ENCODE data around the gene ZNF91. TPM values are rescaled to one million over a fixed set of nuclear protein-coding genes. Genes with fewer than 3 reads are reported as not detected.
A peak's percentile ranks its signal among the peaks of the same experiment; 100 is the strongest.
"Not testable (repeated sequence)": the region's sequence is repeated elsewhere in the genome, so short reads cannot be mapped to it uniquely, and the experiment has no call there.

The ZNF91 gene
- total RNA-seq, 1 donor from 2014 or later: 101 TPM

GRCh38 chr19:23377276-23377675, 18.0 kb downstream of the ZNF91 start:
- Histone ChIP-seq H3K4me3 (peak overlapping the region; percentile 2), H3K27ac (replicated peaks) (peak overlapping the region; percentile 84), H3K4me1 (peaks cover 78% of the 10 kb centered on the region), H3K9me3 (replicated peaks) (peaks cover 16% of the 10 kb centered on the region), H3K27me3 (ENCODE audit: low read depth) (no peaks in the 10 kb centered on the region), H3K36me3 (peaks cover 41% of the 10 kb centered on the region)
- DNase-seq: no peak
- TF ChIP-seq, protein P1, sequence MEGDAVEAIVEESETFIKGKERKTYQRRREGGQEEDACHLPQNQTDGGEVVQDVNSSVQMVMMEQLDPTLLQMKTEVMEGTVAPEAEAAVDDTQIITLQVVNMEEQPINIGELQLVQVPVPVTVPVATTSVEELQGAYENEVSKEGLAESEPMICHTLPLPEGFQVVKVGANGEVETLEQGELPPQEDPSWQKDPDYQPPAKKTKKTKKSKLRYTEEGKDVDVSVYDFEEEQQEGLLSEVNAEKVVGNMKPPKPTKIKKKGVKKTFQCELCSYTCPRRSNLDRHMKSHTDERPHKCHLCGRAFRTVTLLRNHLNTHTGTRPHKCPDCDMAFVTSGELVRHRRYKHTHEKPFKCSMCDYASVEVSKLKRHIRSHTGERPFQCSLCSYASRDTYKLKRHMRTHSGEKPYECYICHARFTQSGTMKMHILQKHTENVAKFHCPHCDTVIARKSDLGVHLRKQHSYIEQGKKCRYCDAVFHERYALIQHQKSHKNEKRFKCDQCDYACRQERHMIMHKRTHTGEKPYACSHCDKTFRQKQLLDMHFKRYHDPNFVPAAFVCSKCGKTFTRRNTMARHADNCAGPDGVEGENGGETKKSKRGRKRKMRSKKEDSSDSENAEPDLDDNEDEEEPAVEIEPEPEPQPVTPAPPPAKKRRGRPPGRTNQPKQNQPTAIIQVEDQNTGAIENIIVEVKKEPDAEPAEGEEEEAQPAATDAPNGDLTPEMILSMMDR (IDR thresholded peaks at IDR 0.05; ENCODE audit: borderline replicate concordance): no peak
- intact Hi-C loops (cut with micrococcal nuclease): no loop called here

GRCh38 chr19:23366437-23366836, 28.8 kb downstream of the ZNF91 start:
- DNase-seq: no peak
- Histone ChIP-seq H3K9me3 (replicated peaks) (peaks cover 94% of the 10 kb centered on the region), H3K27ac (replicated peaks) (peak overlapping the region; percentile 37), H3K4me3 (no peak overlapping the region), H3K4me1 (peaks cover 26% of the 10 kb centered on the region), H3K27me3 (ENCODE audit: low read depth) (no peaks in the 10 kb centered on the region), H3K36me3 (peaks cover 92% of the 10 kb centered on the region)
- TF ChIP-seq, protein P1 (IDR thresholded peaks at IDR 0.05; ENCODE audit: borderline replicate concordance): no peak
- intact Hi-C loops (cut with micrococcal nuclease): no loop called here

- H3K4me3 ChIP-seq; intact Hi-C loops (cut with micrococcal nuclease); DNase-seq; H3K27me3 ChIP-seq (ENCODE audit: low read depth): not testable (repeated sequence)
- Histone ChIP-seq H3K9me3 (replicated peaks) (peaks cover 96% of the 10 kb centered on the region), H3K36me3 (peaks cover 92% of the 10 kb centered on the region), H3K4me1 (peaks cover 26% of the 10 kb centered on the region), H3K27ac (replicated peaks) (peak overlapping the region; percentile 37)
These were observed 29.2 kb downstream of the ZNF91 start for GRCh38 chr19:23366031-23366430.

GRCh38 chr19:23365222-23365621, 30.0 kb downstream of the ZNF91 start:
- intact Hi-C loops (cut with micrococcal nuclease): no loop called here
- Histone ChIP-seq H3K36me3 (peaks cover 89% of the 10 kb centered on the region), H3K9me3 (replicated peaks) (peaks cover 96% of the 10 kb centered on the region), H3K27me3 (ENCODE audit: low read depth) (no peaks in the 10 kb centered on the region), H3K4me3 (no peak overlapping the region), H3K4me1 (peaks cover 24% of the 10 kb centered on the region), H3K27ac (replicated peaks) (peak overlapping the region; percentile 27)
- no peak for DNase-seq
- TF ChIP-seq, protein P1 (IDR thresholded peaks at IDR 0.05; ENCODE audit: borderline replicate concordance): no peak

GRCh38 chr19:23361843-23362242, 33.4 kb downstream of the ZNF91 start:
- intact Hi-C loops (cut with micrococcal nuclease); DNase-seq; H3K27me3 ChIP-seq (ENCODE audit: low read depth); H3K27ac ChIP-seq (replicated peaks); H3K4me3 ChIP-seq: not testable (repeated sequence)
- Histone ChIP-seq H3K9me3 (replicated peaks) (peaks cover 100% of the 10 kb centered on the region), H3K4me1 (peaks cover 10% of the 10 kb centered on the region), H3K36me3 (peaks cover 93% of the 10 kb centered on the region)

DNA sequence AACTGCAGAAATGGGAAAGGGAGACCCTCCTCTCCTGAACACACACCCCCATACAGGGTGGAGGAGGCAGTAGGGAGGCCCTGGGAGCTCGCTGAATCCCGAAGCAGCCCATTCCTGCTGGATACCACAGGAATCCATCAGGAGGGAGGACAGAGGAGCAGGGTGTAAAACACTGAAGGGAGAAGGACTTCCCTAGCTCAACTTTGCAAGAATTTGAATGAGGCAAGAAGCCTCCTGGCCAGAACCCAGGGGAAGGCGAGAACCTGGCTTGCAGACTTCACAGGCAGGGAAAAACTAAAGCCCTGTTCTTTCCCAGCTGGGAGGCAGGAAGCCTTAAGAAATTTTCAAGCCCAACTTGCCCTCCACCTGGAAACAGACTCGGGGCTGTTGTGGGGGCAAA, 43.5 kb downstream of the ZNF91 start:
- Histone ChIP-seq H3K4me1 (peaks cover 16% of the 10 kb centered on the region), H3K9me3 (replicated peaks) (peaks cover 100% of the 10 kb centered on the region), H3K4me3 (no peak overlapping the region), H3K36me3 (peaks cover 95% of the 10 kb centered on the region), H3K27me3 (ENCODE audit: low read depth) (no peaks in the 10 kb centered on the region), H3K27ac (replicated peaks) (no peak overlapping the region)
- TF ChIP-seq, protein P1 (IDR thresholded peaks at IDR 0.05; ENCODE audit: borderline replicate concordance): no peak
- intact Hi-C loops (cut with micrococcal nuclease): no loop called here
- DNase-seq: no peak

- Histone ChIP-seq H3K27ac (replicated peaks) (no peak overlapping the region), H3K4me3 (no peak overlapping the region), H3K9me3 (replicated peaks) (peaks cover 100% of the 10 kb centered on the region), H3K27me3 (ENCODE audit: low read depth) (no peaks in the 10 kb centered on the region), H3K4me1 (peaks cover 33% of the 10 kb centered on the region), H3K36me3 (peaks cover 88% of the 10 kb centered on the region)
- TF ChIP-seq, protein P1 (IDR thresholded peaks at IDR 0.05; ENCODE audit: borderline replicate concordance): no peak
- no peak for DNase-seq
- intact Hi-C loops (cut with micrococcal nuclease): no loop called here
These were observed 48.6 kb downstream of the ZNF91 start for GRCh38 chr19:23346696-23347095.

Data from left ventricle myocardium inferior (tissue), 1 donor.